HFF-Myc (cell line): ENCODE measurements around the gene JAZF1.
"Not testable (repeated sequence)": the region's sequence is repeated elsewhere in the genome, so short reads cannot be mapped to it uniquely, and the experiment has no call there.

ENCODE experiments used
- DNase-seq: peaks from one replicate; pipeline ENCODE4 v3.0.0-alpha.2; 2011; ENCODE audit warnings: low read depth; ENCODE audit errors: extremely low read depth
- H3K4me3 ChIP-seq: replicated peaks from 2 replicates; pipeline ENCODE4 v1.5.1; 2011; ENCODE audit warnings: low read depth, mild to moderate bottlenecking, control low read depth, low read length
- CTCF ChIP-seq: IDR thresholded peaks from 2 replicates; pipeline ENCODE4 v1.5.1; 2012; ENCODE audit warnings: mild to moderate bottlenecking, low read depth, low read length, control low read depth; ENCODE audit errors: missing control alignments

The JAZF1 gene

GRCh38 chr7:27923642-27923980 is 257.0 kb downstream of the JAZF1 start:
- no peak for DNase-seq
- no peak for TF ChIP-seq CTCF
- H3K4me3 ChIP-seq = no peak overlapping the region

- no peak overlapping the region for H3K4me3 ChIP-seq
- no peak for TF ChIP-seq CTCF
- no peak for DNase-seq
These were observed 257.5 kb downstream of the JAZF1 start for GRCh38 chr7:27922907-27923641.

- not testable (repeated sequence) for DNase-seq, H3K4me3 ChIP-seq
These were observed 258.2 kb downstream of the JAZF1 start for GRCh38 chr7:27922389-27922788.

- TF ChIP-seq CTCF = peak; percentile 39
- H3K4me3 ChIP-seq = no peak overlapping the region
These were observed 259.3 kb downstream of the JAZF1 start for GRCh38 chr7:27921081-27921836.

GRCh38 chr7:27920281-27920946 is 260.2 kb downstream of the JAZF1 start:
- H3K4me3 ChIP-seq = no peak overlapping the region
- no peak for TF ChIP-seq CTCF
- DNase-seq = no peak

More at GRCh38 chr7:27921081-27921836, 259.3 kb downstream of the JAZF1 start:
- peak; percentile 79 for DNase-seq

- no peak overlapping the region for H3K4me3 ChIP-seq
- no peak for DNase-seq
- TF ChIP-seq CTCF = no peak
These were observed 262.1 kb downstream of the JAZF1 start for GRCh38 chr7:27918503-27918902.

- no peak for DNase-seq
- TF ChIP-seq CTCF = no peak
These were observed 262.8 kb downstream of the JAZF1 start for GRCh38 chr7:27917774-27918314.

More at GRCh38 chr7:27917774-27918314, 262.8 kb downstream of the JAZF1 start:
- H3K4me3 ChIP-seq = no peak overlapping the region
